T-helper 22 cell (primary cell): ENCODE measurements around the gene AXIN2.

Source experiments
- DNase-seq: peaks from one replicate; pipeline ENCODE4 v3.0.0-alpha.2; 2020; ENCODE audit warnings: low read depth

The AXIN2 gene

GRCh38 chr17:65561452-65562205 lies at the start of gene AXIN2:
Gene AXIN2, minus strand, starts transcription at chr17:65561648. Its CDS starts 3,028 bp downstream, at chr17:65558620.
- DNase-seq: peak; percentile 79

- no peak for DNase-seq
Measured at GRCh38 chr17:65609749-65610148, 48.3 kb upstream of the AXIN2 start.

GRCh38 chr17:65609286-65609685 lies 47.8 kb upstream of the AXIN2 start:
- DNase-seq: no peak

GRCh38 chr17:65604070-65604469 lies 42.6 kb upstream of the AXIN2 start:
- no peak for DNase-seq

GRCh38 chr17:65601881-65602280 lies 40.4 kb upstream of the AXIN2 start:
- no peak for DNase-seq

GRCh38 chr17:65601145-65601544 lies 39.7 kb upstream of the AXIN2 start:
- no peak for DNase-seq

- no peak for DNase-seq
Measured at GRCh38 chr17:65600518-65600917, 39.1 kb upstream of the AXIN2 start.

GRCh38 chr17:65599650-65600049 lies 38.2 kb upstream of the AXIN2 start:
- DNase-seq: no peak

- no peak for DNase-seq
Measured at GRCh38 chr17:65598746-65599145, 37.3 kb upstream of the AXIN2 start.

- no peak for DNase-seq
Measured at GRCh38 chr17:65595071-65595656, 33.7 kb upstream of the AXIN2 start.

GRCh38 chr17:65593855-65594845 lies 32.7 kb upstream of the AXIN2 start:
- no peak for DNase-seq

- DNase-seq: no peak
Measured at GRCh38 chr17:65593092-65593854, 31.8 kb upstream of the AXIN2 start.

- no peak for DNase-seq
Measured at GRCh38 chr17:65592125-65592965, 30.9 kb upstream of the AXIN2 start.

- DNase-seq: no peak
Measured at GRCh38 chr17:65589321-65589720, 27.9 kb upstream of the AXIN2 start.

- no peak for DNase-seq
Measured at GRCh38 chr17:65588181-65588808, 26.8 kb upstream of the AXIN2 start.

GRCh38 chr17:65587534-65588180 lies 26.2 kb upstream of the AXIN2 start:
- no peak for DNase-seq

GRCh38 chr17:65586899-65587298 lies 25.5 kb upstream of the AXIN2 start:
- no peak for DNase-seq

- no peak for DNase-seq
Measured at GRCh38 chr17:65584604-65585521, 23.4 kb upstream of the AXIN2 start.
